Spleen (tissue), 11 donors: ENCODE results near the gene ABHD8. TPM values are rescaled to one million over a fixed set of nuclear protein-coding genes. Genes with fewer than 3 reads are reported as not detected.

ENCODE experiments used
- DNase-seq: peaks from one replicate; pipeline ENCODE4 v3.0.0-alpha.2; 2020
- H3K27ac ChIP-seq, 8 donors: fragments of 200-600 bp; sonication (generic) in 7 of 8; 1 replicate in 4 of 8; 2 replicates in 4 of 8; pipeline versions ENCODE4 v1.5.0 to v1.8.0; 2016 to 2021; ENCODE audit warnings: inconsistent platforms in 4 of 8, mild to moderate bottlenecking in 4 of 8, moderate library complexity in 1 of 8
- H3K27me3 ChIP-seq, 7 donors: fragments of 200-600 bp; sonication (generic) in 6 of 7; replicated peaks in 1 of 7; 1 replicate in 4 of 7; 2 replicates in 3 of 7; pipeline versions ENCODE4 v1.5.0 to v1.8.0; 2016 to 2021; ENCODE audit warnings: inconsistent platforms in 3 of 7, mild to moderate bottlenecking in 1 of 7
- H3K36me3 ChIP-seq, 6 donors: fragments of 200-600 bp; sonication (generic) in 5 of 6; 1 replicate in 4 of 6; 2 replicates in 2 of 6; pipeline versions ENCODE4 v1.5.0 to v1.8.0; 2016 to 2021; ENCODE audit warnings: inconsistent platforms in 2 of 6
- H3K4me1 ChIP-seq, 6 donors: fragments of 200-600 bp; sonication (generic) in 5 of 6; 1 replicate in 3 of 6; 2 replicates in 3 of 6; pipeline versions ENCODE4 v1.5.0 to v1.8.0; 2016 to 2021; ENCODE audit warnings: inconsistent platforms in 3 of 6
- H3K4me3 ChIP-seq, 8 donors: fragments of 200-600 bp; sonication (generic) in 7 of 8; 1 replicate in 4 of 8; 2 replicates in 4 of 8; pipeline versions ENCODE4 v1.5.0 to v1.8.0; 2016 to 2021; ENCODE audit warnings: inconsistent platforms in 4 of 8, mild to moderate bottlenecking in 4 of 8, moderate library complexity in 2 of 8
- H3K9me3 ChIP-seq, 8 donors: fragments of 200-600 bp; sonication (generic) in 7 of 8; 1 replicate in 4 of 8; 2 replicates in 4 of 8; pipeline versions ENCODE4 v1.5.0 to v1.8.0; 2016 to 2021; ENCODE audit warnings: inconsistent platforms in 4 of 8
- POLR2A ChIP-seq, 3 donors: fragments of 450-650 bp; IDR thresholded peaks; one replicate each; pipeline ENCODE4 v1.5.1; 2017; ENCODE audit warnings: antibody characterized with exemption in 3 of 3, mild to moderate bottlenecking in 1 of 3
- POLR2AphosphoS5 ChIP-seq, 3 donors: sonication (generic); formaldehyde crosslinking; IDR thresholded peaks; one replicate each; pipeline ENCODE4 v1.5.1; 2017; ENCODE audit warnings: antibody characterized with exemption in 3 of 3
- WGBS, 5 donors: extraction: QIAGEN DNeasy Blood & Tissue Kit in 3 of 5; methylation state at CpG; one replicate each; pipeline versions ENCODE4 v1.1.5 to v1.1.7; 2013 to 2018; 5-methylcytosine and 5-hydroxymethylcytosine counted together
- intact Hi-C: fragments of 100-400 bp; cut with DNase I; formaldehyde crosslinking; loops from one replicate; pipeline ENCODE4 v1.15.0; 2023; ENCODE audit warnings: low total_unique reads
- polyA plus RNA-seq, 3 donors: library from polyadenylated mRNA; stranded (reverse); fragments of 200-250 nt; gene quantifications; one replicate each; pipeline ENCODE4 v1.2.1, GENCODE V29; 2013
- total RNA-seq, 7 donors: library from RNA; depleted of rRNA in 3 of 7; stranded (reverse); fragments of >200 nt in 3 of 7; fragmentation: NEBNext Ultra II Directional in 4 of 7; extraction: Animal tissue kit (Norgen Biotek cat#: 25700) in 4 of 7; gene quantifications; one replicate each; pipeline versions ENCODE4 v1.1.0 to v1.2.1, GENCODE V29; 2016 to 2021
- TF ChIP-seq, protein P1 (sequence below), 11 experiments: fragments of 200-600 bp in 7 of 11; fragments of 450-650 bp in 4 of 11; sonication (generic) in 4 of 11; IDR thresholded peaks in 8 of 11; conservative IDR thresholded peaks in 3 of 11; 1 replicate in 7 of 11; 2 replicates in 4 of 11; pipeline versions ENCODE4 v1.4.0 to v1.8.0; 2016 to 2021; ENCODE audit warnings: antibody characterized with exemption in 11 of 11, inconsistent platforms in 4 of 11, mild to moderate bottlenecking in 1 of 11
- donor health status: healthy with polysubstance abuse.
- donor health status: DM: no; HTN: no; CAD: no; lungs with moderate emphysema.
- donor health status: DM: no; HTN: no; CAD: no.
- donor health status: Bipolar disorder and iron deficiency.
- donor health status: healthy.
- donor health status: DM: no; HTN: no; CAD: no.
- donor health status: DM: yes; HTN: yes; CAD: no.

The ABHD8 gene
- total and polyA plus RNA-seq, 10 donors: 6.5 to 18.7 (median 12.2) TPM

DNA sequence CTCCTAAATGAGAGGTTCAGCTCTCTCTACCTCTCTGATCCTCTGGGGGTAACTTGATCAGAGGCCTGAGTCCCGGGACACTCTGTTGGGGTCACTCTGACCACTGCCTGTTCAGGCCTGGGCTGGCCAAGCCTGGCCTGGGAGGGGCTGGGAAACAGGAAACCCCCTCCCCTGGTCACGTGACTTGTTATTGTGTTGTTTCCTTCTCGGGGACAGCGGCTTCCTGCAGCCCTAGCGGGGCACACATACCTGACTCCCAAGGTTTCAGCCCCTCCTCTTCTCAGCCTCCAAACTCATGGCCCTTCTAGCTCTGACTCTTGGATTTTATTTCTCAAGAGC, 38.6 kb downstream of the ABHD8 start, which contains the start of gene USHBP1:
TSS of gene USHBP1 (minus strand) at position 105 of the 339 bp plus-strand sequence. CDS start 446 bp downstream, outside the sequence.
- WGBS, 5 donors: 21 to 35% (median 25%) methylated on average over 5 of the region's 5 CpGs
- peaks cover 0 to 14% (median 7%) of the 10 kb centered on the region in 6 donors for H3K36me3 ChIP-seq
- TF ChIP-seq POLR2A (IDR thresholded peaks at IDR 0.05) (no peak), POLR2AphosphoS5 (IDR thresholded peaks at IDR 0.05) (peak in 2 of 3 donors; percentile 68 to 84)
- TF ChIP-seq, protein P1, sequence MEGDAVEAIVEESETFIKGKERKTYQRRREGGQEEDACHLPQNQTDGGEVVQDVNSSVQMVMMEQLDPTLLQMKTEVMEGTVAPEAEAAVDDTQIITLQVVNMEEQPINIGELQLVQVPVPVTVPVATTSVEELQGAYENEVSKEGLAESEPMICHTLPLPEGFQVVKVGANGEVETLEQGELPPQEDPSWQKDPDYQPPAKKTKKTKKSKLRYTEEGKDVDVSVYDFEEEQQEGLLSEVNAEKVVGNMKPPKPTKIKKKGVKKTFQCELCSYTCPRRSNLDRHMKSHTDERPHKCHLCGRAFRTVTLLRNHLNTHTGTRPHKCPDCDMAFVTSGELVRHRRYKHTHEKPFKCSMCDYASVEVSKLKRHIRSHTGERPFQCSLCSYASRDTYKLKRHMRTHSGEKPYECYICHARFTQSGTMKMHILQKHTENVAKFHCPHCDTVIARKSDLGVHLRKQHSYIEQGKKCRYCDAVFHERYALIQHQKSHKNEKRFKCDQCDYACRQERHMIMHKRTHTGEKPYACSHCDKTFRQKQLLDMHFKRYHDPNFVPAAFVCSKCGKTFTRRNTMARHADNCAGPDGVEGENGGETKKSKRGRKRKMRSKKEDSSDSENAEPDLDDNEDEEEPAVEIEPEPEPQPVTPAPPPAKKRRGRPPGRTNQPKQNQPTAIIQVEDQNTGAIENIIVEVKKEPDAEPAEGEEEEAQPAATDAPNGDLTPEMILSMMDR (IDR thresholded peaks at IDR 0.05 in 8 of 11, conservative IDR thresholded peaks at IDR 0.05 in 3 of 11): no peak
- peak within 1 kb of the TSS; percentile 0 to 77 (median 64) for H3K27ac ChIP-seq
- peaks cover 0 to 5% (median 1%) of the 10 kb centered on the region in 8 donors for H3K9me3 ChIP-seq
- intact Hi-C loops: no loop called here
- peak within 1 kb of the TSS in 5 of 8 donors; percentile 14 to 58 (median 16) for H3K4me3 ChIP-seq
- DNase-seq: no peak
- no peaks in the 10 kb centered on the region for H3K27me3 ChIP-seq
- H3K4me1 ChIP-seq: peaks cover 13 to 59% (median 42%) of the 10 kb centered on the region in 6 donors

DNA sequence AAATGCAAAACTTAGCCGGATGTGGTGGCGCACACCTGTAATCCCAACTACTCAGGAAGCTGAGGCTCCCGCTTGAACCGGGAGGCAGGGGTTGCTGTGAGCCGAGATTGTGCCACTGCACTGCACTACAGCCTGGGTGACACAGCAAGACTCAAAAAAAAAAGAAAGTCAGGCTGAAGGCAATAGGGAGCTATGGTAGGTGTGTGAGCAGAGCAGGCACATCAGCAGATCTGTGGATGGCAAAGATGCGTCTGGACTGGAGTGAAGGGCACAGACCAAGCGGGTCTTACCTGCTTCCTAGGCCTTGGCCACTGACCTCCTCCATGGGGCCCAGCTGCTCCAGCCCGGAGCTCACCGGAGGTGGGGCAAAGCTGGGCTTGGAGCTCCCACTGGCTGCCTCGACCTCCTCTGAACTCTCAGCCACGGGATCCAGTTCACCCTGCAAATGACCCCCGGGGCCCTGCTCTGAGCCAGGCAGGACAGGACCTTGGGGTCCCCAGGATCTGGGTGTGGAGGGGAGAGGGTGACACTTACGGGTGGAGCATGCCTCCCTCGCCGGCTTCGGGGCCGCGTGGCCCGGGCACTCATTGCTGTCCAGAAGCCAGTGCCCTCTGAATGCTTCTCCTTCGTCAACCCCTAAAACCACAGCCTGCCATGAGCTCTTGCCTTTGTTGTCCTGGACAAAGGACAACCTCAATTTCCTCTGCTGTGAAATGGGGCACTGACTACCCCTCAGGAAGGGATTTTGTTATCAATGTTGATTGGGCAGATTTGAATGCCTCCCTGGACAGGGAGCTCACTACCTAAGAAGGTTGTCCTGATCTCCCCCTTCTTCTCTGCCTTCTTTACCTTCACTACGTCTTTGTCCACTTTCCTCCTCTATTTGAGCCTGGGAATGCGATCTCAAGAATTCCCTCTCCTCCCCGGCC, 39.2 kb downstream of the ABHD8 start:
- intact Hi-C loops: no loop called here
- peak overlapping the region in 5 of 8 donors; percentile 14 to 58 (median 16) for H3K4me3 ChIP-seq
- TF ChIP-seq POLR2AphosphoS5 (IDR thresholded peaks at IDR 0.05): no peak
- H3K27me3 ChIP-seq: no peaks in the 10 kb centered on the region
- 75 to 82% (median 79%) methylated on average over 20 to 23 of the region's 23 CpGs for WGBS, 5 donors
- H3K36me3 ChIP-seq: peaks cover 0 to 14% (median 2%) of the 10 kb centered on the region in 6 donors
- H3K9me3 ChIP-seq: peaks cover 0 to 12% (median 4%) of the 10 kb centered on the region in 8 donors
- peaks cover 13 to 59% (median 41%) of the 10 kb centered on the region in 6 donors for H3K4me1 ChIP-seq
- no peak for DNase-seq
- peak overlapping the region; percentile 0 to 77 (median 64) for H3K27ac ChIP-seq

DNA sequence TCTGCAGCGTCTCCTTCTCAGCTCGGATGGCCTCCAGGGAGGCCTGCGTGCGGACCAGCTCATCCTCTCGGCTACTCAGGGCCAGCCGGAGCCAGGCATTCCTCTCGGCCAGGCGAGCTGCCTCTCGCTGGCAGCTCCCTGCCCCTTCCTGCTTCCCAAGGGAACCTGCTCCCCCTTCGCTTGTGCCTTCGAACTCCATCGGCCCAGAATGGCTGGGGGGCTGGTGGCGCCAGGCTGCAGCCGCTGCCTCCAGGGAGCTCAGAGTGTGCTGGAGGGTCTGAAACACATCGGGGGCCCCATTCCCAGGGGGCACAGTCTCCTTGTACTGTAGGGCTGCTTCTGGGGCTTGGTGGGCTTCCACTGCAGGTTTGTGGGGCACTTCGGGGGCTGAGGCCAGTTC, 40.7 kb downstream of the ABHD8 start:
- TF ChIP-seq, protein P1 (IDR thresholded peaks at IDR 0.05 in 8 of 11, conservative IDR thresholded peaks at IDR 0.05 in 3 of 11): no peak
- TF ChIP-seq POLR2AphosphoS5 (IDR thresholded peaks at IDR 0.05): peak in 1 of 3 donors; percentile 16
- no peak for TF ChIP-seq POLR2A (IDR thresholded peaks at IDR 0.05)
- H3K9me3 ChIP-seq: peaks cover 0 to 13% (median 4%) of the 10 kb centered on the region in 8 donors
- peaks cover 5 to 45% (median 28%) of the 10 kb centered on the region in 6 donors for H3K4me1 ChIP-seq
- H3K36me3 ChIP-seq: peaks cover 0 to 10% (median 0%) of the 10 kb centered on the region in 6 donors
- peak overlapping the region in 2 of 8 donors; percentile 6 to 58 for H3K4me3 ChIP-seq
- WGBS, 5 donors: 66 to 76% (median 74%) methylated on average over 11 to 16 of the region's 16 CpGs
- H3K27ac ChIP-seq: peak overlapping the region in 1 of 8 donors; percentile 73
- DNase-seq: no peak
- no peaks in the 10 kb centered on the region for H3K27me3 ChIP-seq
- intact Hi-C loops: no loop called here

DNA sequence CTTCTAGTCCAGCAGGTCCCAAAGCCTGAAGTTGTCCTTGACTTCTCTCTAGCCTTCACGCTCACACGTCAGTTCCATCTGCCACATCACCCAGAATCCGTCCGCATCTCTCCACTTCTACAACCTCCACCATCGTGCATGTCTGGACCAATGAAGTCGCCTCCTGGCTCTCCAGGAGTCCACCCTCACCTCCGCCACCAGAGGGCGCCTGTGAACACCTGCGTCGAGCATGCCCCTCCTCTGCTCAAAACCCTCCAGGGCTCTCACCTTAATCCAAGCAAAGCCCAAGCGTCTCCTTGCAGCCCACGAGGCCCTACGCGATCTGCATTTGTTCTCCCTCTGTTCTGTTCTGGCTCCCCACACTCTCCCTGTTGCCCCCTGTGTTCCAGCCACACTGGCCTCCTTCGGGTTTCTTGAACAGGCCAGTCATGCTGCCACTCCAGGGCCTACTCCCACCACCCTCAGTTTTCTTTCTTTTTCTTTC, 42.3 kb downstream of the ABHD8 start:
- WGBS, 5 donors: 22 to 36% (median 27%) methylated on average over 15 of the region's 15 CpGs
- peaks cover 0 to 13% (median 4%) of the 10 kb centered on the region in 8 donors for H3K9me3 ChIP-seq
- no peak overlapping the region for H3K4me3 ChIP-seq
- H3K27ac ChIP-seq: no peak overlapping the region
- H3K27me3 ChIP-seq: no peaks in the 10 kb centered on the region
- H3K36me3 ChIP-seq: peaks cover 0 to 10% (median 0%) of the 10 kb centered on the region in 6 donors
- intact Hi-C loops: no loop called here
- H3K4me1 ChIP-seq: peaks cover 5 to 31% (median 18%) of the 10 kb centered on the region in 6 donors
- no peak for TF ChIP-seq POLR2A (IDR thresholded peaks at IDR 0.05)
- TF ChIP-seq POLR2AphosphoS5 (IDR thresholded peaks at IDR 0.05): peak; percentile 23 to 65 (median 48)
- TF ChIP-seq, protein P1 (IDR thresholded peaks at IDR 0.05 in 8 of 11, conservative IDR thresholded peaks at IDR 0.05 in 3 of 11): peak; percentile 91 to 98 (median 95)
- DNase-seq: peak; percentile 97
